ENCODE measurements around the gene PAPPA. TPM values are rescaled to one million over a fixed set of nuclear protein-coding genes. Genes with fewer than 3 reads are reported as not detected.

The PAPPA gene
- total RNA-seq, 1 experiment from 2014 or later = 7.0 TPM

DNA sequence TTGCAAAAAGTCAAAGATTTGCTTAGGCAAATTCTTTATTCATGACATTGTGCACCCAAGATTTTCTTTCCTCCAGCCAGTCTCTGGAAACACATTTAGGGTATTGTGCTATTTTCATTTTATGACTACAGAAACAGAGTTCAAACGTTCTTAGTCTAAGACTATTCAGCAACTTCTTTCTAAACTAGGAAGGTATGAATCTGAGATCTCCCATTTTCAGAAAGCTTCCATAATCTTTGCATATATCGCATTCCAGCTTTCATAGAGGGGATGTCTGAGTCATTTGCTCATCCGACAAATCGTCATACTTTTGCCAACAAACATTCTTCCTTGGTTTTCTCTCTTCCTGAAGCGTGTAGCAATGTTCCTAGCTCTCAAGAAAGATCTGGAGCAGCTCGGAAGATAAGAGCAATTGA is 1.6 kb upstream of the PAPPA start:
- ChIA-PET POLR2A (interaction anchor here (0.6 to 1.6 kb wide), 10 partner anchors 10 to 564 kb away, joined by 3 to 8 read pairs (median 4); no protein-coding TSS in a partner anchor), CTCF (interaction anchor here (0.6 to 4.3 kb wide), 35 partner anchors 9 to 1626 kb away, joined by 3 to 40 read pairs (median 3); no protein-coding TSS in a partner anchor)
- peak overlapping the region; percentile 83 for H3K4me3 Mint-ChIP-seq (ENCODE audit: unreplicated experiment)
- TF ChIP-seq, protein P1, sequence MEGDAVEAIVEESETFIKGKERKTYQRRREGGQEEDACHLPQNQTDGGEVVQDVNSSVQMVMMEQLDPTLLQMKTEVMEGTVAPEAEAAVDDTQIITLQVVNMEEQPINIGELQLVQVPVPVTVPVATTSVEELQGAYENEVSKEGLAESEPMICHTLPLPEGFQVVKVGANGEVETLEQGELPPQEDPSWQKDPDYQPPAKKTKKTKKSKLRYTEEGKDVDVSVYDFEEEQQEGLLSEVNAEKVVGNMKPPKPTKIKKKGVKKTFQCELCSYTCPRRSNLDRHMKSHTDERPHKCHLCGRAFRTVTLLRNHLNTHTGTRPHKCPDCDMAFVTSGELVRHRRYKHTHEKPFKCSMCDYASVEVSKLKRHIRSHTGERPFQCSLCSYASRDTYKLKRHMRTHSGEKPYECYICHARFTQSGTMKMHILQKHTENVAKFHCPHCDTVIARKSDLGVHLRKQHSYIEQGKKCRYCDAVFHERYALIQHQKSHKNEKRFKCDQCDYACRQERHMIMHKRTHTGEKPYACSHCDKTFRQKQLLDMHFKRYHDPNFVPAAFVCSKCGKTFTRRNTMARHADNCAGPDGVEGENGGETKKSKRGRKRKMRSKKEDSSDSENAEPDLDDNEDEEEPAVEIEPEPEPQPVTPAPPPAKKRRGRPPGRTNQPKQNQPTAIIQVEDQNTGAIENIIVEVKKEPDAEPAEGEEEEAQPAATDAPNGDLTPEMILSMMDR (IDR thresholded peaks at IDR 0.05; ENCODE audit: unreplicated experiment) = no peak
- peak overlapping the region; percentile 87 for H3K27ac Mint-ChIP-seq (ENCODE audit: low read depth, unreplicated experiment)
- no peaks in the 10 kb centered on the region for H3K27me3 Mint-ChIP-seq (ENCODE audit: insufficient read depth, unreplicated experiment)
- DNase-seq (ENCODE audit: unreplicated experiment) = peak; percentile 63
- no peaks in the 10 kb centered on the region for H3K36me3 Mint-ChIP-seq (ENCODE audit: insufficient read depth, unreplicated experiment)
- intact Hi-C loops (cut with micrococcal nuclease) = loop anchor here (1.0 to 5.0 kb wide), 8 partner anchors 210 to 561 kb away; no protein-coding TSS in a partner anchor
- H3K9me3 Mint-ChIP-seq (ENCODE audit: unreplicated experiment) = no peaks in the 10 kb centered on the region
- peaks cover 44% of the 10 kb centered on the region for H3K4me1 Mint-ChIP-seq (ENCODE audit: insufficient read depth, unreplicated experiment)
- no TSS peak for BruUV-seq (replicated peaks)

- intact Hi-C loops (cut with micrococcal nuclease) = loop anchor here (1.0 to 5.0 kb wide), 8 partner anchors 210 to 562 kb away; no protein-coding TSS in a partner anchor
- H3K27me3 Mint-ChIP-seq (ENCODE audit: insufficient read depth, unreplicated experiment) = no peaks in the 10 kb centered on the region
- peak overlapping the region; percentile 83 for H3K4me3 Mint-ChIP-seq (ENCODE audit: unreplicated experiment)
- H3K9me3 Mint-ChIP-seq (ENCODE audit: unreplicated experiment) = no peaks in the 10 kb centered on the region
- ChIA-PET POLR2A (interaction anchor here (0.6 to 1.6 kb wide), 9 partner anchors 10 to 564 kb away, joined by 3 to 8 read pairs (median 4); no protein-coding TSS in a partner anchor), CTCF (interaction anchor here (0.6 to 4.3 kb wide), 36 partner anchors 9 to 1627 kb away, joined by 3 to 40 read pairs (median 3); no protein-coding TSS in a partner anchor)
- peak; percentile 53 for DNase-seq (ENCODE audit: unreplicated experiment)
- no peaks in the 10 kb centered on the region for H3K36me3 Mint-ChIP-seq (ENCODE audit: insufficient read depth, unreplicated experiment)
- peak overlapping the region; percentile 87 for H3K27ac Mint-ChIP-seq (ENCODE audit: low read depth, unreplicated experiment)
- BruUV-seq (replicated peaks) = no TSS peak
- TF ChIP-seq, protein P1 (IDR thresholded peaks at IDR 0.05; ENCODE audit: unreplicated experiment) = peak; percentile 26
- H3K4me1 Mint-ChIP-seq (ENCODE audit: insufficient read depth, unreplicated experiment) = peaks cover 45% of the 10 kb centered on the region
These were observed 1.2 kb upstream of the PAPPA start for GRCh38 chr9:116152390-116152789.

- peak; percentile 64 for DNase-seq (ENCODE audit: unreplicated experiment)
- ChIA-PET CTCF (interaction anchor here (0.6 to 4.3 kb wide), 27 partner anchors 8 to 713 kb away, joined by 3 to 40 read pairs (median 4); no protein-coding TSS in a partner anchor), POLR2A (interaction anchor here (0.7 to 1.6 kb wide), 5 partner anchors 11 to 418 kb away, joined by 4 to 8 read pairs (median 4); no protein-coding TSS in a partner anchor)
- no peaks in the 10 kb centered on the region for H3K36me3 Mint-ChIP-seq (ENCODE audit: insufficient read depth, unreplicated experiment)
- peak overlapping the region; percentile 87 for H3K27ac Mint-ChIP-seq (ENCODE audit: low read depth, unreplicated experiment)
- peak overlapping the region; percentile 83 for H3K4me3 Mint-ChIP-seq (ENCODE audit: unreplicated experiment)
- TSS peak; percentile 78 for BruUV-seq (replicated peaks)
- TF ChIP-seq, protein P1 (IDR thresholded peaks at IDR 0.05; ENCODE audit: unreplicated experiment) = no peak
- no peaks in the 10 kb centered on the region for H3K27me3 Mint-ChIP-seq (ENCODE audit: insufficient read depth, unreplicated experiment)
- peaks cover 45% of the 10 kb centered on the region for H3K4me1 Mint-ChIP-seq (ENCODE audit: insufficient read depth, unreplicated experiment)
- H3K9me3 Mint-ChIP-seq (ENCODE audit: unreplicated experiment) = no peaks in the 10 kb centered on the region
- intact Hi-C loops (cut with micrococcal nuclease) = loop anchor here (1.0 to 5.0 kb wide), 8 partner anchors 211 to 562 kb away; no protein-coding TSS in a partner anchor
These were observed 438 bp upstream of the PAPPA start for GRCh38 chr9:116152941-116153764.
